Measurements from ENCODE around the gene SPRR1A.

DNA sequence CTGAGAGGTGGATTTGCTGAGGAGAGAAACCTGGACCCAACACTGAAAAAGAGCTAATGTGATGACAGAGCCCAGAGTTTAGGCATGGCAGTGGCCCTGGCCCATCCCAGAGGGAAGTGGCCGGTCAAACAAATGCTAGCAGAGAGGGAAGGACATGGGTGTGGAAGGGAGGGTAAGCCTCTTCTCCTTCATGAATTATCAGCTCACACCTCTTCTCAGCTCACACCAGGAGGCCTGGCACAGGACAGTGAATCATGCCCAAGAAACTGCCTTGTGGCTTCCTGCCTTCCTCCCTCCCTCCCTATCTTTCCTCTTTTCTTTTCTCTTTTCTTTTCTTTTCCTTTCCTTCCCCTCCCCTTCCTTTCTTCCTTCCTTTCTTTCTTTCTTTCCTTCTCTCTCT, 16.4 kb downstream of the SPRR1A start:
- TF ChIP-seq POLR2A (IDR thresholded peaks at IDR 0.05): no peak
- TF ChIP-seq, protein P1, sequence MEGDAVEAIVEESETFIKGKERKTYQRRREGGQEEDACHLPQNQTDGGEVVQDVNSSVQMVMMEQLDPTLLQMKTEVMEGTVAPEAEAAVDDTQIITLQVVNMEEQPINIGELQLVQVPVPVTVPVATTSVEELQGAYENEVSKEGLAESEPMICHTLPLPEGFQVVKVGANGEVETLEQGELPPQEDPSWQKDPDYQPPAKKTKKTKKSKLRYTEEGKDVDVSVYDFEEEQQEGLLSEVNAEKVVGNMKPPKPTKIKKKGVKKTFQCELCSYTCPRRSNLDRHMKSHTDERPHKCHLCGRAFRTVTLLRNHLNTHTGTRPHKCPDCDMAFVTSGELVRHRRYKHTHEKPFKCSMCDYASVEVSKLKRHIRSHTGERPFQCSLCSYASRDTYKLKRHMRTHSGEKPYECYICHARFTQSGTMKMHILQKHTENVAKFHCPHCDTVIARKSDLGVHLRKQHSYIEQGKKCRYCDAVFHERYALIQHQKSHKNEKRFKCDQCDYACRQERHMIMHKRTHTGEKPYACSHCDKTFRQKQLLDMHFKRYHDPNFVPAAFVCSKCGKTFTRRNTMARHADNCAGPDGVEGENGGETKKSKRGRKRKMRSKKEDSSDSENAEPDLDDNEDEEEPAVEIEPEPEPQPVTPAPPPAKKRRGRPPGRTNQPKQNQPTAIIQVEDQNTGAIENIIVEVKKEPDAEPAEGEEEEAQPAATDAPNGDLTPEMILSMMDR (IDR thresholded peaks at IDR 0.05): no peak
- no peak for TF ChIP-seq POLR2AphosphoS5 (IDR thresholded peaks at IDR 0.05)

Data from breast epithelium (tissue), 3 donors.